B cell (primary cell): Measurements from ENCODE around the gene HRK. TPM values are rescaled to one million over a fixed set of nuclear protein-coding genes. Genes with fewer than 3 reads are reported as not detected.

Source experiments
- ATAC-seq: fragments of 200-7000 bp; cut with Tn5 transposase; one replicate; pipeline ENCODE4 v1.10.0; 2021; ENCODE audit warnings: low read depth, mild to moderate bottlenecking, moderate number of reproducible peaks, moderate library complexity
- CTCF ChIA-PET: fragments of 350-600 bp; sonication (Branson Sonifier 250); formaldehyde crosslinking; loops from one replicate; lab custom pipeline; 2021; ENCODE audit warnings: antibody characterized with exemption, inconsistent platforms; lab: Charles Lee
- POLR2A ChIA-PET: fragments of 350-600 bp; sonication (Branson Sonifier 250); formaldehyde crosslinking; loops from one replicate; lab custom pipeline; 2021; ENCODE audit warnings: antibody characterized with exemption; lab: Charles Lee
- DNase-seq: peaks from one replicate; pipeline ENCODE4 v3.0.0; 2013
- H2AFZ ChIP-seq: 2 replicates; pipeline ENCODE4 v1.6.1; 2012; ENCODE audit warnings: mild to moderate bottlenecking, low read depth, low read length; ENCODE audit not compliant: insufficient read depth, poor library complexity, severe bottlenecking
- H3K27ac ChIP-seq, 2 donors: 1 replicate in 1 of 2; 2 replicates in 1 of 2; pipeline ENCODE4 v1.5.1; 2012 to 2013; ENCODE audit warnings: low read length in 2 of 2, mild to moderate bottlenecking in 2 of 2, moderate library complexity in 1 of 2
- H3K27me3 ChIP-seq, 4 experiments: fragments of 200-600 bp in 1 of 4; sonication (generic) in 1 of 4; replicated peaks in 1 of 4; 1 replicate in 2 of 4; 2 replicates in 2 of 4; pipeline versions ENCODE4 v1.6.1 to v1.7.0; 2013 to 2016; ENCODE audit warnings: low read length in 3 of 4, mild to moderate bottlenecking in 2 of 4, mixed read lengths in 1 of 4, moderate library complexity in 1 of 4; ENCODE audit not compliant: insufficient read depth in 4 of 4, control insufficient read depth in 3 of 4; ENCODE audit errors: control extremely low read depth in 1 of 4
- H3K36me3 ChIP-seq, 2 experiments: replicated peaks in 1 of 2; 1 replicate in 1 of 2; 2 replicates in 1 of 2; pipeline versions ENCODE4 v1.6.1 to v1.7.1; 2013; ENCODE audit warnings: low read length in 1 of 2; ENCODE audit not compliant: insufficient read depth in 2 of 2, control insufficient read depth in 1 of 2; ENCODE audit errors: control extremely low read depth in 1 of 2, extremely low read depth in 1 of 2
- H3K4me1 ChIP-seq, 2 donors: fragments of 200-600 bp in 1 of 2; sonication (generic) in 1 of 2; 1 replicate in 1 of 2; 2 replicates in 1 of 2; pipeline versions ENCODE4 v1.5.1 to v1.6.1; 2013 to 2017; ENCODE audit warnings: low read length in 2 of 2; ENCODE audit not compliant: control insufficient read depth in 2 of 2, insufficient read depth in 2 of 2
- H3K4me2 ChIP-seq: replicated peaks from 2 replicates; pipeline ENCODE3; 2012; ENCODE audit warnings: mild to moderate bottlenecking, low read depth, low read length; ENCODE audit not compliant: poor library complexity, severe bottlenecking
- H3K4me3 ChIP-seq, 5 experiments: fragments of 200-600 bp in 1 of 5; sonication (generic) in 1 of 5; 1 replicate in 3 of 5; 2 replicates in 2 of 5; pipeline versions ENCODE4 v1.5.1 to v1.7.0; 2011 to 2016; ENCODE audit warnings: low read length in 4 of 5, mild to moderate bottlenecking in 4 of 5, low read depth in 2 of 5, control low read depth in 1 of 5, moderate library complexity in 1 of 5; ENCODE audit not compliant: insufficient read depth in 1 of 5; ENCODE audit errors: control extremely low read depth in 1 of 5, extremely low read depth in 1 of 5
- H3K79me2 ChIP-seq: fragments of 200-600 bp; sonication (generic); one replicate; pipeline ENCODE4 v1.6.0; 2016; ENCODE audit warnings: low read length; ENCODE audit not compliant: control insufficient read depth, insufficient read depth
- H3K9ac ChIP-seq: fragments of 200-600 bp; sonication (generic); 2 replicates; pipeline ENCODE4 v1.6.1; 2017; ENCODE audit warnings: mild to moderate bottlenecking, low read length, moderate library complexity
- H3K9me3 ChIP-seq, 3 donors: one replicate each; pipeline versions ENCODE4 v1.6.1 to v1.7.1; 2013; ENCODE audit warnings: low read length in 2 of 3; ENCODE audit not compliant: control insufficient read depth in 2 of 3, insufficient read depth in 1 of 3; ENCODE audit errors: control extremely low read depth in 1 of 3
- H4K20me1 ChIP-seq: 2 replicates; pipeline ENCODE4 v1.6.0; 2012; ENCODE audit warnings: mild to moderate bottlenecking, low read length; ENCODE audit not compliant: insufficient read depth, control insufficient read depth, poor library complexity, severe bottlenecking
- H3K27ac Mint-ChIP-seq: one replicate; pipeline ENCODE4 v1.8.0; 2021; ENCODE audit warnings: mixed read lengths
- H3K27me3 Mint-ChIP-seq: one replicate; pipeline ENCODE4 v1.8.0; 2021; ENCODE audit warnings: mixed read lengths
- H3K4me1 Mint-ChIP-seq: one replicate; pipeline ENCODE4 v1.8.0; 2021; ENCODE audit warnings: mixed read lengths
- H3K4me3 Mint-ChIP-seq: one replicate; pipeline ENCODE4 v1.8.0; 2021; ENCODE audit warnings: mixed read lengths
- H3K9me3 Mint-ChIP-seq: one replicate; pipeline ENCODE4 v1.8.0; 2022; ENCODE audit warnings: mixed read lengths; ENCODE audit not compliant: insufficient read depth
- EZH2 ChIP-seq: IDR thresholded peaks from 2 replicates; pipeline ENCODE4 v1.6.1; 2012; ENCODE audit warnings: borderline replicate concordance, low read depth, mild to moderate bottlenecking, moderate library complexity, low read length; ENCODE audit not compliant: insufficient read depth, poor library complexity, severe bottlenecking
- WGBS: methylation state at CpG from one replicate; pipeline ENCODE4 v1.1.5; 2013; ENCODE audit warnings: missing lambda C conversion rate; ENCODE audit not compliant: insufficient coverage; 5-methylcytosine and 5-hydroxymethylcytosine counted together
- intact Hi-C: fragments of 100-400 bp; cut with micrococcal nuclease; formaldehyde crosslinking; loops from one replicate; pipeline ENCODE4 v1.10.0; 2022
- polyA plus RNA-seq: library from polyadenylated mRNA; depleted of rRNA; stranded (reverse); fragments of >200 nt; gene quantifications from 2 replicates; pipeline ENCODE4 v1.2.3, GENCODE V29; 2012
- total RNA-seq, 2 donors: library from RNA; stranded (reverse); fragments of 120-200 nt in 1 of 2; gene quantifications; 1 replicate in 1 of 2; 2 replicates in 1 of 2; pipeline versions ENCODE4 v1.2.3 to v1.2.4, GENCODE V29; 2013 to 2022
- TF ChIP-seq, protein P1 (sequence below): fragments of 200-600 bp; IDR thresholded peaks from one replicate; pipeline ENCODE4 v1.8.0; 2022; ENCODE audit warnings: antibody characterized with exemption, mild to moderate bottlenecking

Gene HRK
- total and polyA plus RNA-seq, 2 donors (not counting 1 experiment from before 2014, with no cell fraction given), result 1.8 to 45.1 TPM

GRCh38 chr12:116922194-116922897 lies 41.1 kb upstream of the HRK start:
- no peak overlapping the region for H3K4me3 Mint-ChIP-seq

DNA sequence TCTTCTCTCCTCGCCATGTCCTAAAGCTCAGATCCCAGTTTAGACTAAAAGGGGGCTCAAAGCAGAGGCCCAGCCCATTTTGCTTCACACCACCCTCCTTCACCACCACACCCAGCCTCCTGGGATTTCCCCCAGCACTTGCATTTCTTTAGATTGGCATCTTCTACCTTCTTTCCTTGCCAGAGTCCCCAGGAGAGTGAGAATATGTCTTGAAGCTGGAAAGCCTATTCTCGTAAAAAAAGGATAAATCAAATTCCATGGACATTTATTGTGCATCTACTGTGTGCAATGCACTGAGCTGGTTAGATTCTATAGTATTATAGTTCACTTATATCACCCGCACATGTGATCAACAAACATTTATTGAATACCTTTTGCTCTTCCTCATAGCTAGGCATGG lies 39.7 kb upstream of the HRK start:
- peaks cover 71% of the 10 kb centered on the region for H3K4me1 Mint-ChIP-seq
- 0% methylated on average over 1 of the region's 3 CpGs for WGBS
- H3K27me3 ChIP-seq, result no peaks in the 10 kb centered on the region
- H3K27me3 Mint-ChIP-seq, result no peaks in the 10 kb centered on the region
- H3K9ac ChIP-seq, result no peak overlapping the region
- intact Hi-C loops, result no loop called here
- H3K4me2 ChIP-seq, result peak overlapping the region; percentile 28
- peak overlapping the region; percentile 42 for H3K4me3 Mint-ChIP-seq
- no peak overlapping the region for H3K27ac ChIP-seq
- peaks cover 0 to 2% of the 10 kb centered on the region in 2 experiments for H3K36me3 ChIP-seq
- H3K27ac Mint-ChIP-seq, result peak overlapping the region; percentile 64
- H3K4me3 ChIP-seq, result no peak overlapping the region
- ATAC-seq, result no peak
- POLR2A ChIA-PET, result interaction anchor here (0.6 kb wide), 1 partner anchor 210 kb away, joined by 4 read pairs; no protein-coding TSS in a partner anchor
- peaks cover 23% of the 10 kb centered on the region for H4K20me1 ChIP-seq
- CTCF ChIA-PET, result interaction anchor here (0.7 to 0.8 kb wide), 2 partner anchors 10 to 25 kb away, joined by 3 to 4 read pairs; partner anchors contain the start of gene FBXW8
- H2AFZ ChIP-seq, result no peak overlapping the region
- no peaks in the 10 kb centered on the region for H3K9me3 ChIP-seq
- no peaks in the 10 kb centered on the region for H3K9me3 Mint-ChIP-seq
- DNase-seq, result no peak
- peaks cover 69% of the 10 kb centered on the region for H3K79me2 ChIP-seq
- no peak for TF ChIP-seq EZH2
- TF ChIP-seq, protein P1, sequence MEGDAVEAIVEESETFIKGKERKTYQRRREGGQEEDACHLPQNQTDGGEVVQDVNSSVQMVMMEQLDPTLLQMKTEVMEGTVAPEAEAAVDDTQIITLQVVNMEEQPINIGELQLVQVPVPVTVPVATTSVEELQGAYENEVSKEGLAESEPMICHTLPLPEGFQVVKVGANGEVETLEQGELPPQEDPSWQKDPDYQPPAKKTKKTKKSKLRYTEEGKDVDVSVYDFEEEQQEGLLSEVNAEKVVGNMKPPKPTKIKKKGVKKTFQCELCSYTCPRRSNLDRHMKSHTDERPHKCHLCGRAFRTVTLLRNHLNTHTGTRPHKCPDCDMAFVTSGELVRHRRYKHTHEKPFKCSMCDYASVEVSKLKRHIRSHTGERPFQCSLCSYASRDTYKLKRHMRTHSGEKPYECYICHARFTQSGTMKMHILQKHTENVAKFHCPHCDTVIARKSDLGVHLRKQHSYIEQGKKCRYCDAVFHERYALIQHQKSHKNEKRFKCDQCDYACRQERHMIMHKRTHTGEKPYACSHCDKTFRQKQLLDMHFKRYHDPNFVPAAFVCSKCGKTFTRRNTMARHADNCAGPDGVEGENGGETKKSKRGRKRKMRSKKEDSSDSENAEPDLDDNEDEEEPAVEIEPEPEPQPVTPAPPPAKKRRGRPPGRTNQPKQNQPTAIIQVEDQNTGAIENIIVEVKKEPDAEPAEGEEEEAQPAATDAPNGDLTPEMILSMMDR, result no peak
- H3K4me1 ChIP-seq, result peaks cover 41% of the 10 kb centered on the region in 2 donors

More at GRCh38 chr12:116922194-116922897, 41.1 kb upstream of the HRK start:
- Histone ChIP-seq H4K20me1 (peaks cover 18% of the 10 kb centered on the region), H3K27me3 (no peaks in the 10 kb centered on the region), H3K79me2 (peaks cover 67% of the 10 kb centered on the region), H3K36me3 (peaks cover 2 to 3% of the 10 kb centered on the region in 2 experiments), H3K27ac (no peak overlapping the region), H3K4me2 (no peak overlapping the region), H3K4me3 (no peak overlapping the region), H3K9me3 (no peaks in the 10 kb centered on the region), H2AFZ (no peak overlapping the region), H3K9ac (no peak overlapping the region), H3K4me1 (peaks cover 41% of the 10 kb centered on the region in 2 donors)
- intact Hi-C loops, result no loop called here
- no CpG with 5 or more reads among the region's 2 CpGs for WGBS
- TF ChIP-seq, protein P1, result no peak
- no peak for TF ChIP-seq EZH2
- POLR2A ChIA-PET, result no interaction called here
- DNase-seq (no peak), ATAC-seq (no peak)
- Mint-ChIP-seq H3K9me3 (no peaks in the 10 kb centered on the region), H3K27me3 (no peaks in the 10 kb centered on the region), H3K27ac (no peak overlapping the region), H3K4me1 (peaks cover 61% of the 10 kb centered on the region)
- CTCF ChIA-PET, result no interaction called here
